H9 (cell line): Measurements from ENCODE around the gene MREG. TPM values are rescaled to one million over a fixed set of nuclear protein-coding genes. Genes with fewer than 3 reads are reported as not detected.

Source experiments
- DNase-seq: peaks from one replicate; pipeline ENCODE4 v3.0.0-alpha.2; 2017
- H2AFZ ChIP-seq: one replicate; pipeline ENCODE4 v1.6.1; 2013; ENCODE audit warnings: mild to moderate bottlenecking, low read length, control low read depth, moderate library complexity
- H2AK5ac ChIP-seq: 2 replicates; pipeline ENCODE4 v1.6.1; 2013; ENCODE audit warnings: low read length, control low read depth, mixed read lengths; ENCODE audit not compliant: insufficient read length
- H2BK120ac ChIP-seq: one replicate; pipeline ENCODE4 v1.6.1; 2013; ENCODE audit warnings: low read depth, mild to moderate bottlenecking, low read length, control low read depth, inconsistent platforms; ENCODE audit not compliant: poor library complexity, severe bottlenecking
- H2BK12ac ChIP-seq: 2 replicates; pipeline ENCODE4 v1.6.1; 2013; ENCODE audit warnings: low read length, control low read depth, mixed read lengths, low read depth; ENCODE audit not compliant: insufficient read length
- H2BK15ac ChIP-seq: 2 replicates; pipeline ENCODE4 v1.6.1; 2013; ENCODE audit warnings: low read depth, low read length, control low read depth
- H2BK20ac ChIP-seq: one replicate; pipeline ENCODE4 v1.6.1; 2013; ENCODE audit warnings: low read depth, mild to moderate bottlenecking, low read length, control low read depth, inconsistent platforms; ENCODE audit not compliant: poor library complexity, severe bottlenecking
- H2BK5ac ChIP-seq: 2 replicates; pipeline ENCODE4 v1.6.1; 2013; ENCODE audit warnings: low read length, control low read depth, mixed read lengths; ENCODE audit not compliant: insufficient read length
- H3K14ac ChIP-seq: 2 replicates; pipeline ENCODE4 v1.6.1; 2013; ENCODE audit warnings: low read length, control low read depth; ENCODE audit not compliant: insufficient read depth
- H3K18ac ChIP-seq: 2 replicates; pipeline ENCODE4 v1.6.1; 2013; ENCODE audit warnings: low read depth, mild to moderate bottlenecking, mixed read lengths, low read length, control low read depth; ENCODE audit not compliant: insufficient read length
- H3K23ac ChIP-seq: 2 replicates; pipeline ENCODE4 v1.6.1; 2013; ENCODE audit warnings: low read length, control low read depth, mixed read lengths, low read depth; ENCODE audit not compliant: insufficient read length
- H3K23me2 ChIP-seq: 2 replicates; pipeline ENCODE4 v1.6.1; 2013; ENCODE audit warnings: low read depth, mild to moderate bottlenecking, mixed read lengths, low read length, control low read depth; ENCODE audit not compliant: insufficient read length, poor library complexity, severe bottlenecking
- H3K27ac ChIP-seq: 2 replicates; pipeline ENCODE4 v1.5.1; 2013; ENCODE audit warnings: low read length, control low read depth, mixed read lengths, low read depth; ENCODE audit not compliant: insufficient read length
- H3K27me3 ChIP-seq: 2 replicates; pipeline ENCODE4 v1.6.1; 2013; ENCODE audit warnings: low read length, control low read depth, inconsistent platforms; ENCODE audit not compliant: insufficient read depth
- H3K4ac ChIP-seq: 2 replicates; pipeline ENCODE4 v1.6.1; 2013; ENCODE audit warnings: low read depth, mild to moderate bottlenecking, control low read depth, inconsistent platforms, low read length, moderate library complexity
- H3K4me1 ChIP-seq: 2 replicates; pipeline ENCODE4 v1.6.1; 2013; ENCODE audit warnings: low read length, control low read depth, inconsistent platforms; ENCODE audit not compliant: insufficient read depth
- H3K4me2 ChIP-seq: 2 replicates; pipeline ENCODE4 v1.6.1; 2013; ENCODE audit warnings: low read length, control low read depth, mixed read lengths; ENCODE audit not compliant: insufficient read length, insufficient read depth
- H3K56ac ChIP-seq: 2 replicates; pipeline ENCODE4 v1.6.1; 2013; ENCODE audit warnings: low read depth, mild to moderate bottlenecking, mixed read lengths, low read length, control low read depth; ENCODE audit not compliant: insufficient read length
- H3K79me1 ChIP-seq: 2 replicates; pipeline ENCODE4 v1.6.1; 2013; ENCODE audit warnings: low read depth, mild to moderate bottlenecking, moderate library complexity, low read length, control low read depth, inconsistent platforms; ENCODE audit not compliant: insufficient read depth, poor library complexity, severe bottlenecking
- H3K79me2 ChIP-seq: 2 replicates; pipeline ENCODE4 v1.6.1; 2013; ENCODE audit warnings: low read length, control low read depth, inconsistent platforms; ENCODE audit not compliant: insufficient read depth
- H3K9ac ChIP-seq: 2 replicates; pipeline ENCODE4 v1.6.1; 2013; ENCODE audit warnings: low read length, control low read depth, mixed read lengths; ENCODE audit not compliant: insufficient read length; ENCODE audit errors: extremely low read depth
- H3K9me3 ChIP-seq: one replicate; pipeline ENCODE4 v1.6.1; 2013; ENCODE audit warnings: low read depth, low read length, inconsistent platforms; ENCODE audit not compliant: control insufficient read depth
- H3T11ph ChIP-seq: one replicate; pipeline ENCODE4 v1.6.1; 2013; ENCODE audit warnings: mild to moderate bottlenecking, low read length, control low read depth, inconsistent platforms
- H4K20me1 ChIP-seq: one replicate; pipeline ENCODE4 v1.6.1; 2013; ENCODE audit not compliant: control insufficient read depth, insufficient read length, insufficient read depth
- H4K5ac ChIP-seq: 2 replicates; pipeline ENCODE4 v1.6.1; 2013; ENCODE audit warnings: low read depth, mild to moderate bottlenecking, mixed read lengths, low read length, control low read depth; ENCODE audit not compliant: insufficient read length
- H4K8ac ChIP-seq: replicated peaks from 2 replicates; pipeline ENCODE4 v1.6.1; 2013; ENCODE audit warnings: low read length, control low read depth, mixed read lengths, low read depth; ENCODE audit not compliant: insufficient read length
- H4K91ac ChIP-seq: 2 replicates; pipeline ENCODE4 v1.6.1; 2013; ENCODE audit warnings: low read depth, mild to moderate bottlenecking, moderate library complexity, mixed read lengths, low read length, control low read depth; ENCODE audit not compliant: insufficient read length
- H3K27ac Mint-ChIP-seq, 3 experiments: 2 replicates in 2 of 3; 3 replicates in 1 of 3; pipeline ENCODE4 v1.8.0; 2020 to 2021; ENCODE audit warnings: mixed read lengths in 3 of 3, mild to moderate bottlenecking in 1 of 3, moderate library complexity in 1 of 3
- H3K27me3 Mint-ChIP-seq: 2 replicates; pipeline ENCODE4 v1.8.0; 2021; ENCODE audit warnings: low read depth, mild to moderate bottlenecking, moderate library complexity, mixed read lengths
- H3K36me3 Mint-ChIP-seq, 3 experiments: 2 replicates in 2 of 3; 3 replicates in 1 of 3; pipeline ENCODE4 v1.8.0; 2020 to 2021; ENCODE audit warnings: low read depth in 3 of 3, mixed read lengths in 3 of 3; ENCODE audit not compliant: insufficient read depth in 1 of 3
- H3K4me1 Mint-ChIP-seq, 2 experiments: 2 replicates each; pipeline ENCODE4 v1.8.0; 2020; ENCODE audit warnings: mixed read lengths in 2 of 2
- H3K4me3 Mint-ChIP-seq, 2 experiments: 2 replicates in 1 of 2; 3 replicates in 1 of 2; pipeline ENCODE4 v1.8.0; 2020 to 2021; ENCODE audit warnings: mild to moderate bottlenecking in 2 of 2, mixed read lengths in 2 of 2, moderate library complexity in 1 of 2
- H3K9me3 Mint-ChIP-seq, 2 experiments: 2 replicates in 1 of 2; 3 replicates in 1 of 2; pipeline ENCODE4 v1.8.0; 2020; ENCODE audit warnings: mild to moderate bottlenecking in 2 of 2, mixed read lengths in 2 of 2, moderate library complexity in 1 of 2
- WGBS: extraction: QIAGEN DNeasy Blood & Tissue Kit; methylation state at CpG from one replicate; pipeline ENCODE4 v1.1.7; 2013; ENCODE audit warnings: missing lambda C conversion rate, low lambda C conversion rate, mixed read lengths; ENCODE audit not compliant: insufficient read length; ENCODE audit errors: extremely low coverage; 5-methylcytosine and 5-hydroxymethylcytosine counted together
- total RNA-seq: library from RNA; stranded (reverse); gene quantifications from 2 replicates; pipeline ENCODE4 v1.2.1, GENCODE V29; 2021
- TF ChIP-seq, protein P1 (sequence below): fragments of 200-600 bp; sonication (generic); conservative IDR thresholded peaks from 3 replicates; pipeline ENCODE4 v1.8.0; 2021; ENCODE audit warnings: antibody characterized with exemption, mild to moderate bottlenecking

MREG gene
- total RNA-seq, 1 experiment from 2014 or later: 21.8 TPM

GRCh38 chr2:216056739-216057138 is 43.4 kb upstream of the MREG start:
- peaks cover 9 to 28% (median 12%) of the 10 kb centered on the region in 3 experiments; a peak in 6 of 7 replicates for H3K36me3 Mint-ChIP-seq
- H3K4me3 Mint-ChIP-seq: no peak overlapping the region
- Histone ChIP-seq H3K9ac (no peak overlapping the region), H2BK120ac (no peak overlapping the region), H2BK20ac (no peak overlapping the region), H3T11ph (no peak overlapping the region), H3K27ac (no peak overlapping the region), H3K79me1 (no peaks in the 10 kb centered on the region), H3K14ac (no peak overlapping the region), H3K56ac (no peak overlapping the region), H4K5ac (no peak overlapping the region), H2BK12ac (no peak overlapping the region), H3K4me1 (no peaks in the 10 kb centered on the region), H3K9me3 (no peaks in the 10 kb centered on the region), H3K23ac (no peak overlapping the region), H3K4ac (no peak overlapping the region), H2BK15ac (no peak overlapping the region), H2AFZ (no peak overlapping the region), H2BK5ac (no peak overlapping the region), H3K27me3 (no peaks in the 10 kb centered on the region), H3K23me2 (no peaks in the 10 kb centered on the region), H3K4me2 (no peak overlapping the region), H2AK5ac (no peak overlapping the region), H4K91ac (no peak overlapping the region), H4K8ac (no peak overlapping the region), H4K20me1 (no peaks in the 10 kb centered on the region), H3K79me2 (no peaks in the 10 kb centered on the region), H3K18ac (no peak overlapping the region)
- H3K27ac Mint-ChIP-seq: no peak overlapping the region
- WGBS: no CpG with 5 or more reads among the region's 3 CpGs
- TF ChIP-seq, protein P1, sequence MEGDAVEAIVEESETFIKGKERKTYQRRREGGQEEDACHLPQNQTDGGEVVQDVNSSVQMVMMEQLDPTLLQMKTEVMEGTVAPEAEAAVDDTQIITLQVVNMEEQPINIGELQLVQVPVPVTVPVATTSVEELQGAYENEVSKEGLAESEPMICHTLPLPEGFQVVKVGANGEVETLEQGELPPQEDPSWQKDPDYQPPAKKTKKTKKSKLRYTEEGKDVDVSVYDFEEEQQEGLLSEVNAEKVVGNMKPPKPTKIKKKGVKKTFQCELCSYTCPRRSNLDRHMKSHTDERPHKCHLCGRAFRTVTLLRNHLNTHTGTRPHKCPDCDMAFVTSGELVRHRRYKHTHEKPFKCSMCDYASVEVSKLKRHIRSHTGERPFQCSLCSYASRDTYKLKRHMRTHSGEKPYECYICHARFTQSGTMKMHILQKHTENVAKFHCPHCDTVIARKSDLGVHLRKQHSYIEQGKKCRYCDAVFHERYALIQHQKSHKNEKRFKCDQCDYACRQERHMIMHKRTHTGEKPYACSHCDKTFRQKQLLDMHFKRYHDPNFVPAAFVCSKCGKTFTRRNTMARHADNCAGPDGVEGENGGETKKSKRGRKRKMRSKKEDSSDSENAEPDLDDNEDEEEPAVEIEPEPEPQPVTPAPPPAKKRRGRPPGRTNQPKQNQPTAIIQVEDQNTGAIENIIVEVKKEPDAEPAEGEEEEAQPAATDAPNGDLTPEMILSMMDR: no peak
- peaks cover 16 to 20% of the 10 kb centered on the region in 2 experiments for H3K4me1 Mint-ChIP-seq
- peaks cover 0 to 4% of the 10 kb centered on the region in 2 experiments; a peak in 1 of 5 replicates for H3K9me3 Mint-ChIP-seq
- DNase-seq: no peak
- H3K27me3 Mint-ChIP-seq: no peaks in the 10 kb centered on the region
